HG03103 (cell line): Measurements from ENCODE around the gene TENM4.
"Not testable (repeated sequence)": the region's sequence is repeated elsewhere in the genome, so short reads cannot be mapped to it uniquely, and the experiment has no call there.

Experiments used
- ATAC-seq: cut with Tn5 transposase; IDR thresholded peaks from one replicate; pipeline ENCODE4 v1.9.1; 2021; ENCODE audit warnings: low read depth; ENCODE audit not compliant: unreplicated experiment

The TENM4 gene

GRCh38 chr11:78893996-78894395 lies 546.8 kb downstream of the TENM4 start:
- no peak for ATAC-seq

- ATAC-seq = no peak
Observed at GRCh38 chr11:78889698-78890097, 551.1 kb downstream of the TENM4 start.

- no peak for ATAC-seq
Observed at GRCh38 chr11:78886616-78887015, 554.2 kb downstream of the TENM4 start.

GRCh38 chr11:78884761-78885160 lies 556.1 kb downstream of the TENM4 start:
- no peak for ATAC-seq

GRCh38 chr11:78883506-78883905 lies 557.3 kb downstream of the TENM4 start:
- ATAC-seq = no peak

GRCh38 chr11:78879094-78879980 lies 561.5 kb downstream of the TENM4 start:
- not testable (repeated sequence) for ATAC-seq

GRCh38 chr11:78878631-78879030 lies 562.2 kb downstream of the TENM4 start:
- ATAC-seq = no peak

GRCh38 chr11:78876676-78877075 lies 564.2 kb downstream of the TENM4 start:
- no peak for ATAC-seq

GRCh38 chr11:78870655-78871054 lies 570.2 kb downstream of the TENM4 start:
- no peak for ATAC-seq

- no peak for ATAC-seq
Observed at GRCh38 chr11:78869293-78869692, 571.5 kb downstream of the TENM4 start.

- no peak for ATAC-seq
Observed at GRCh38 chr11:78868563-78868962, 572.3 kb downstream of the TENM4 start.

GRCh38 chr11:78860720-78861422 lies 580.0 kb downstream of the TENM4 start:
- no peak for ATAC-seq

- no peak for ATAC-seq
Observed at GRCh38 chr11:78857688-78858087, 583.1 kb downstream of the TENM4 start.

- ATAC-seq = no peak
Observed at GRCh38 chr11:78856211-78856610, 584.6 kb downstream of the TENM4 start.

- no peak for ATAC-seq
Observed at GRCh38 chr11:78855116-78855515, 585.7 kb downstream of the TENM4 start.

- ATAC-seq = no peak
Observed at GRCh38 chr11:78853521-78853920, 587.3 kb downstream of the TENM4 start.

GRCh38 chr11:78851878-78852586 lies 588.8 kb downstream of the TENM4 start:
- ATAC-seq = no peak

- ATAC-seq = no peak
Observed at GRCh38 chr11:78850078-78850477, 590.8 kb downstream of the TENM4 start.

- no peak for ATAC-seq
Observed at GRCh38 chr11:78846269-78846668, 594.6 kb downstream of the TENM4 start.

- ATAC-seq = no peak
Observed at GRCh38 chr11:78845496-78845895, 595.3 kb downstream of the TENM4 start.

GRCh38 chr11:78841456-78842060 lies 599.3 kb downstream of the TENM4 start:
- no peak for ATAC-seq
